ENCODE measurements around the gene PATJ. TPM values are rescaled to one million over a fixed set of nuclear protein-coding genes. Genes with fewer than 3 reads are reported as not detected.

The PATJ gene
- total and polyA plus RNA-seq, 5 donors, result 36.3 to 72.3 (median 51.8) TPM

GRCh38 chr1:61752921-61753389, 10.7 kb downstream of the PATJ start:
- 75% methylated on average over 1 of the region's 1 CpG for WGBS

GRCh38 chr1:61753998-61754508, 11.8 kb downstream of the PATJ start:
- Histone ChIP-seq H3K9me3 (ENCODE audit: control insufficient read depth, low read length) (no peaks in the 10 kb centered on the region), H3K4me1 (ENCODE audit: control insufficient read depth, insufficient read depth, low read length) (peaks cover 2% of the 10 kb centered on the region), H3K27ac (ENCODE audit: low read length) (no peak overlapping the region), H3K4me3 (ENCODE audit: low read length) (no peak overlapping the region), H3K27me3 (ENCODE audit: control insufficient read depth, insufficient read depth) (no peaks in the 10 kb centered on the region)
- no peak for ATAC-seq
- intact Hi-C loops (cut with DNase I), result no loop called here
- 94% methylated on average over 1 of the region's 1 CpG for WGBS
- DNase-seq, result no peak

More at GRCh38 chr1:61752921-61753389, 10.7 kb downstream of the PATJ start:
- DNase-seq (no peak), ATAC-seq (no peak)
- H3K4me1 ChIP-seq (ENCODE audit: control insufficient read depth, insufficient read depth, low read length), result no peaks in the 10 kb centered on the region
- no peaks in the 10 kb centered on the region for H3K9me3 ChIP-seq (ENCODE audit: control insufficient read depth, low read length)
- no peak overlapping the region for H3K4me3 ChIP-seq (ENCODE audit: low read length)
- H3K27ac ChIP-seq (ENCODE audit: low read length), result no peak overlapping the region
- intact Hi-C loops (cut with DNase I), result no loop called here
- no peaks in the 10 kb centered on the region for H3K27me3 ChIP-seq (ENCODE audit: control insufficient read depth, insufficient read depth)

- no peak overlapping the region for H3K27ac ChIP-seq (ENCODE audit: low read length)
- WGBS, result 94% methylated on average over 4 of the region's 4 CpGs
- H3K4me1 ChIP-seq (ENCODE audit: control insufficient read depth, insufficient read depth, low read length), result peaks cover 2% of the 10 kb centered on the region
- H3K4me3 ChIP-seq (ENCODE audit: low read length), result no peak overlapping the region
- intact Hi-C loops (cut with DNase I), result no loop called here
- H3K9me3 ChIP-seq (ENCODE audit: control insufficient read depth, low read length), result no peaks in the 10 kb centered on the region
- no peaks in the 10 kb centered on the region for H3K27me3 ChIP-seq (ENCODE audit: control insufficient read depth, insufficient read depth)
- DNase-seq (no peak), ATAC-seq (no peak)
These were observed 12.3 kb downstream of the PATJ start for GRCh38 chr1:61754545-61754944.

- ATAC-seq, result no peak
- 75% methylated on average over 3 of the region's 3 CpGs for WGBS
- Histone ChIP-seq H3K27ac (ENCODE audit: low read length) (no peak overlapping the region), H3K4me1 (ENCODE audit: control insufficient read depth, insufficient read depth, low read length) (peaks cover 2% of the 10 kb centered on the region), H3K4me3 (ENCODE audit: low read length) (no peak overlapping the region), H3K9me3 (ENCODE audit: control insufficient read depth, low read length) (no peaks in the 10 kb centered on the region), H3K27me3 (ENCODE audit: control insufficient read depth, insufficient read depth) (no peaks in the 10 kb centered on the region)
- no peak for DNase-seq
- intact Hi-C loops (cut with DNase I), result no loop called here
These were observed 14.5 kb downstream of the PATJ start for GRCh38 chr1:61756773-61757172.

GRCh38 chr1:61757950-61758349, 15.7 kb downstream of the PATJ start:
- intact Hi-C loops (cut with DNase I), result no loop called here
- no peak overlapping the region for H3K27ac ChIP-seq (ENCODE audit: low read length)
- no peak for ATAC-seq

GRCh38 chr1:61770131-61770530, 27.9 kb downstream of the PATJ start:
- WGBS, result 88% methylated on average over 1 of the region's 1 CpG
- Histone ChIP-seq H3K9me3 (ENCODE audit: control insufficient read depth, low read length) (no peaks in the 10 kb centered on the region), H3K27ac (ENCODE audit: low read length) (no peak overlapping the region), H3K4me1 (ENCODE audit: control insufficient read depth, insufficient read depth, low read length) (no peaks in the 10 kb centered on the region), H3K4me3 (ENCODE audit: low read length) (no peak overlapping the region), H3K27me3 (ENCODE audit: control insufficient read depth, insufficient read depth) (no peaks in the 10 kb centered on the region)
- intact Hi-C loops (cut with DNase I), result no loop called here
- DNase-seq, result no peak
- ATAC-seq, result no peak

More at GRCh38 chr1:61757950-61758349, 15.7 kb downstream of the PATJ start:
- no peaks in the 10 kb centered on the region for H3K9me3 ChIP-seq (ENCODE audit: control insufficient read depth, low read length)
- no peak for DNase-seq
- WGBS, result 74% methylated on average over 2 of the region's 2 CpGs
- H3K4me1 ChIP-seq (ENCODE audit: control insufficient read depth, insufficient read depth, low read length), result peaks cover 2% of the 10 kb centered on the region
- no peak overlapping the region for H3K4me3 ChIP-seq (ENCODE audit: low read length)
- H3K27me3 ChIP-seq (ENCODE audit: control insufficient read depth, insufficient read depth), result no peaks in the 10 kb centered on the region

GRCh38 chr1:61776091-61776490, 33.8 kb downstream of the PATJ start:
- DNase-seq (no peak), ATAC-seq (no peak)
- Histone ChIP-seq H3K4me3 (ENCODE audit: low read length) (no peak overlapping the region), H3K4me1 (ENCODE audit: control insufficient read depth, insufficient read depth, low read length) (no peaks in the 10 kb centered on the region), H3K27ac (ENCODE audit: low read length) (no peak overlapping the region), H3K27me3 (ENCODE audit: control insufficient read depth, insufficient read depth) (no peaks in the 10 kb centered on the region), H3K9me3 (ENCODE audit: control insufficient read depth, low read length) (no peaks in the 10 kb centered on the region)
- intact Hi-C loops (cut with DNase I), result no loop called here
- WGBS, result 89% methylated on average over 2 of the region's 2 CpGs

GRCh38 chr1:61779231-61779630, 37.0 kb downstream of the PATJ start:
- no peaks in the 10 kb centered on the region for H3K9me3 ChIP-seq (ENCODE audit: control insufficient read depth, low read length)
- no peak overlapping the region for H3K27ac ChIP-seq (ENCODE audit: low read length)
- DNase-seq, result no peak
- no peak for ATAC-seq
- H3K27me3 ChIP-seq (ENCODE audit: control insufficient read depth, insufficient read depth), result no peaks in the 10 kb centered on the region
- 93% methylated on average over 2 of the region's 2 CpGs for WGBS
- intact Hi-C loops (cut with DNase I), result no loop called here
- H3K4me1 ChIP-seq (ENCODE audit: control insufficient read depth, insufficient read depth, low read length), result no peaks in the 10 kb centered on the region
- H3K4me3 ChIP-seq (ENCODE audit: low read length), result no peak overlapping the region

- Histone ChIP-seq H3K9me3 (ENCODE audit: control insufficient read depth, low read length) (no peaks in the 10 kb centered on the region), H3K27me3 (ENCODE audit: control insufficient read depth, insufficient read depth) (no peaks in the 10 kb centered on the region), H3K4me1 (ENCODE audit: control insufficient read depth, insufficient read depth, low read length) (no peaks in the 10 kb centered on the region), H3K4me3 (ENCODE audit: low read length) (no peak overlapping the region), H3K27ac (ENCODE audit: low read length) (no peak overlapping the region)
- DNase-seq, result no peak
- intact Hi-C loops (cut with DNase I), result no loop called here
- ATAC-seq, result no peak
These were observed 38.9 kb downstream of the PATJ start for GRCh38 chr1:61781151-61781550.

GRCh38 chr1:61782771-61783170, 40.5 kb downstream of the PATJ start:
- Histone ChIP-seq H3K27ac (ENCODE audit: low read length) (no peak overlapping the region), H3K9me3 (ENCODE audit: control insufficient read depth, low read length) (no peaks in the 10 kb centered on the region), H3K4me3 (ENCODE audit: low read length) (no peak overlapping the region), H3K27me3 (ENCODE audit: control insufficient read depth, insufficient read depth) (no peaks in the 10 kb centered on the region), H3K4me1 (ENCODE audit: control insufficient read depth, insufficient read depth, low read length) (no peaks in the 10 kb centered on the region)
- intact Hi-C loops (cut with DNase I), result no loop called here
- no peak for DNase-seq
- 93% methylated on average over 4 of the region's 4 CpGs for WGBS
- ATAC-seq, result no peak

- Histone ChIP-seq H3K4me1 (ENCODE audit: control insufficient read depth, insufficient read depth, low read length) (no peaks in the 10 kb centered on the region), H3K4me3 (ENCODE audit: low read length) (no peak overlapping the region), H3K27me3 (ENCODE audit: control insufficient read depth, insufficient read depth) (no peaks in the 10 kb centered on the region), H3K9me3 (ENCODE audit: control insufficient read depth, low read length) (no peaks in the 10 kb centered on the region), H3K27ac (ENCODE audit: low read length) (no peak overlapping the region)
- no peak for ATAC-seq
- WGBS, result 96% methylated on average over 2 of the region's 2 CpGs
- DNase-seq, result no peak
- intact Hi-C loops (cut with DNase I), result no loop called here
These were observed 42.4 kb downstream of the PATJ start for GRCh38 chr1:61784726-61785125.

- intact Hi-C loops (cut with DNase I), result no loop called here
- no peak for DNase-seq
- WGBS, result 92% methylated on average over 3 of the region's 3 CpGs
- no peak for ATAC-seq
- H3K27ac ChIP-seq (ENCODE audit: low read length), result no peak overlapping the region
- no peaks in the 10 kb centered on the region for H3K9me3 ChIP-seq (ENCODE audit: control insufficient read depth, low read length)
- no peaks in the 10 kb centered on the region for H3K4me1 ChIP-seq (ENCODE audit: control insufficient read depth, insufficient read depth, low read length)
- H3K4me3 ChIP-seq (ENCODE audit: low read length), result no peak overlapping the region
- H3K27me3 ChIP-seq (ENCODE audit: control insufficient read depth, insufficient read depth), result no peaks in the 10 kb centered on the region
These were observed 48.6 kb downstream of the PATJ start for GRCh38 chr1:61790837-61791236.

Data from right cardiac atrium (tissue), 5 donors.